Esophagus muscularis mucosa (tissue), 4 donors: Measurements from ENCODE around the gene TAS2R40. TPM values are rescaled to one million over a fixed set of nuclear protein-coding genes. Genes with fewer than 3 reads are reported as not detected.
A peak's percentile ranks its signal among the peaks of the same experiment; 100 is the strongest.
"Not testable (repeated sequence)": the region's sequence is repeated elsewhere in the genome, so short reads cannot be mapped to it uniquely, and the experiment has no call there.

Experiments used
- DNase-seq: peaks from one replicate; pipeline ENCODE4 v3.0.0-alpha.2; 2017; ENCODE audit errors: extremely low spot score
- H3K27ac ChIP-seq, 4 donors: fragments of 200-600 bp; sonication (generic); replicated peaks in 1 of 4; 1 replicate in 3 of 4; 2 replicates in 1 of 4; pipeline ENCODE4 v1.5.1; 2016 to 2019; ENCODE audit warnings: mild to moderate bottlenecking in 1 of 4
- H3K27me3 ChIP-seq, 4 donors: fragments of 200-600 bp; sonication (generic); one replicate each; pipeline versions ENCODE4 v1.5.1 to v1.6.0; 2016 to 2019
- H3K36me3 ChIP-seq, 4 donors: fragments of 200-600 bp; sonication (generic); one replicate each; pipeline ENCODE4 v1.5.1; 2016 to 2019
- H3K4me1 ChIP-seq, 4 donors: fragments of 200-600 bp; sonication (generic); one replicate each; pipeline ENCODE4 v1.5.1; 2016 to 2019
- H3K4me3 ChIP-seq, 4 donors: fragments of 200-600 bp; sonication (generic); 1 replicate in 2 of 4; 2 replicates in 2 of 4; pipeline ENCODE4 v1.5.1; 2016 to 2019; ENCODE audit warnings: mild to moderate bottlenecking in 4 of 4, moderate library complexity in 1 of 4
- H3K9me3 ChIP-seq, 4 donors: fragments of 200-600 bp; sonication (generic); 1 replicate in 3 of 4; 2 replicates in 1 of 4; pipeline ENCODE4 v1.5.1; 2016 to 2019
- CTCF ChIP-seq, 3 experiments: fragments of 200-600 bp in 2 of 3; fragments of 450-650 bp in 1 of 3; sonication (generic) in 2 of 3; IDR thresholded peaks; one replicate each; pipeline ENCODE4 v1.5.1; 2017 to 2019; ENCODE audit warnings: antibody characterized with exemption in 3 of 3, mild to moderate bottlenecking in 2 of 3, moderate library complexity in 1 of 3
- EP300 ChIP-seq: sonication (generic); formaldehyde crosslinking; IDR thresholded peaks from one replicate; pipeline ENCODE4 v1.6.1; 2017; ENCODE audit warnings: antibody characterized with exemption
- POLR2A ChIP-seq: fragments of 450-650 bp; IDR thresholded peaks from one replicate; pipeline ENCODE4 v1.6.1; 2017; ENCODE audit warnings: antibody characterized with exemption, moderate library complexity, mild to moderate bottlenecking, low read depth
- POLR2AphosphoS5 ChIP-seq, 2 donors: sonication (generic); formaldehyde crosslinking; IDR thresholded peaks; one replicate each; pipeline ENCODE4 v1.6.1; 2017; ENCODE audit warnings: antibody characterized with exemption in 2 of 2
- WGBS: methylation state at CpG from one replicate; pipeline ENCODE4 v1.1.5; 2018; 5-methylcytosine and 5-hydroxymethylcytosine counted together
- intact Hi-C: fragments of 100-400 bp; cut with DNase I; formaldehyde crosslinking; loops from one replicate; pipeline ENCODE4 v1.15.1; 2023
- total RNA-seq, 4 donors: library from RNA; depleted of rRNA; stranded (reverse); fragments of >200 nt; gene quantifications; one replicate each; pipeline versions ENCODE4 v1.1.0 to v1.2.1, GENCODE V29; 2016

The TAS2R40 gene
- total RNA-seq, 4 donors from 2014 or later: not detected

DNA sequence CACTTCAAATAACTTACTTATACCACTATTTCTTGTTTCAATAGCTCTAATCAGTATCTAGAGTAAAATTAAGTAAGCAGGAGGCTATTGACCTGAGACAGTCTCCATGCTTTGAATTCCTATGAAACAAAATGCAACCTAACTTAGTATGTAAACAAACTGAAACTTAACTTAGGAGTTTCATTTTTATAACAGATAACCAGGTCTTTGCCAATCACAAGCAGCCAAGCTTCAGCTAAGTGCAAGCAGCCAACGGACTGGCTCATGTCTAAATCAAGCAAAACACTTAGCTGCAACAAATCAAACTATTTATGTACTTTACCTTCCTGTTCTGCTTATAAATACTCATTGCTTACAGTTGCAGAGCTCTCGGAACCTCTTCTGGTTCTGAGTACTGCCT, 37.0 kb downstream of the TAS2R40 start:
- Histone ChIP-seq H3K36me3 (no peaks in the 10 kb centered on the region), H3K4me3 (no peak overlapping the region), H3K27ac (no peak overlapping the region), H3K9me3 (no peaks in the 10 kb centered on the region), H3K27me3 (no peaks in the 10 kb centered on the region), H3K4me1 (peaks cover 4 to 13% (median 6%) of the 10 kb centered on the region in 4 donors)
- DNase-seq: no peak
- WGBS: 63% methylated on average over 2 of the region's 2 CpGs
- no peak for TF ChIP-seq POLR2AphosphoS5 (IDR thresholded peaks at IDR 0.05)
- no peak for TF ChIP-seq CTCF (IDR thresholded peaks at IDR 0.05)
- no peak for TF ChIP-seq POLR2A
- TF ChIP-seq EP300: no peak
- intact Hi-C loops: no loop called here

- intact Hi-C loops: no loop called here
- Histone ChIP-seq H3K4me1 (peaks cover 11 to 22% (median 14%) of the 10 kb centered on the region in 4 donors), H3K4me3 (no peak overlapping the region), H3K27me3 (no peaks in the 10 kb centered on the region), H3K9me3 (no peaks in the 10 kb centered on the region), H3K36me3 (peaks cover 0 to under 1% (median 0%) of the 10 kb centered on the region in 4 donors), H3K27ac (no peak overlapping the region)
- no peak for DNase-seq
- WGBS: 90% methylated on average over 2 of the region's 2 CpGs
- no peak for TF ChIP-seq CTCF (IDR thresholded peaks at IDR 0.05)
- no peak for TF ChIP-seq POLR2AphosphoS5 (IDR thresholded peaks at IDR 0.05)
- no peak for TF ChIP-seq EP300
- no peak for TF ChIP-seq POLR2A
Observed at GRCh38 chr7:143259765-143260164, 37.9 kb downstream of the TAS2R40 start.

DNA sequence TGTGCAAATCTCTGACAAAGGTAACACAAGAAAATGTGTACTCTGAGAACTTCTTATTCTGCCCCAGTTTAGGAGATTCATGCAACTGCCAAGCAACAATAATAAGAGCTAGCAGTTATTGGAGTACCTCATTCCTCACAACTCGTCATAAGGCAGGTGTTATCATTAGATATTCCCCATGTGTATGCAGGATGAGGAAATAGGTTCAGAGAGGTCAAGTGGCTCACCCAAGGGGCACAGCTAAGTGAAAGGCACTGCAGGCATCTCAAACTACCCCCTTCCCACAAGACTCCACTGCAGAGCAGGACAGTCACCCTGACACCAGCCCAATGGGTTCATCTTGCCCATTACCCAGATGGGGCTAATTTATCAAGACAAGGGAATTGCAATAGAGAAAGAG, 40.1 kb downstream of the TAS2R40 start:
- no peak for TF ChIP-seq POLR2AphosphoS5 (IDR thresholded peaks at IDR 0.05)
- TF ChIP-seq EP300: no peak
- TF ChIP-seq CTCF (IDR thresholded peaks at IDR 0.05): no peak
- TF ChIP-seq POLR2A: no peak
- intact Hi-C loops: loop anchor here (2.0 kb wide), 1 partner anchor 27 kb away; the partner anchor contains the start of gene CASP2
- H3K36me3 ChIP-seq: peaks cover 0 to 9% (median 1%) of the 10 kb centered on the region in 4 donors
- H3K27me3 ChIP-seq: no peaks in the 10 kb centered on the region
- H3K27ac ChIP-seq: no peak overlapping the region
- H3K9me3 ChIP-seq: no peaks in the 10 kb centered on the region
- no peak overlapping the region for H3K4me3 ChIP-seq
- no peak for DNase-seq
- peaks cover 19 to 38% (median 25%) of the 10 kb centered on the region in 4 donors for H3K4me1 ChIP-seq
- WGBS: 87% methylated on average over 1 of the region's 1 CpG

GRCh38 chr7:143263266-143264195, 41.7 kb downstream of the TAS2R40 start, which contains the start of gene GSTK1:
GSTK1 (plus strand) TSS chr7:143263441; CDS start chr7:143263514, 73 bp downstream.
- WGBS: 2% methylated on average over 33 of the region's 48 CpGs
- Histone ChIP-seq H3K9me3 (no peaks in the 10 kb centered on the region), H3K27ac (peak within 1 kb of the TSS; percentile 82 to 86 (median 84)), H3K36me3 (peaks cover 11 to 26% (median 17%) of the 10 kb centered on the region in 4 donors), H3K4me3 (peak within 1 kb of the TSS; percentile 68 to 95 (median 78)), H3K27me3 (no peaks in the 10 kb centered on the region), H3K4me1 (peaks cover 19 to 38% (median 25%) of the 10 kb centered on the region in 4 donors)
- intact Hi-C loops: loop anchor here (2.0 kb wide), 1 partner anchor 25 kb away; the partner anchor contains the start of gene CASP2
- DNase-seq: peak; percentile 94
- peak; percentile 50 for TF ChIP-seq POLR2A
- TF ChIP-seq EP300: no peak
- peak; percentile 80 to 86 for TF ChIP-seq POLR2AphosphoS5 (IDR thresholded peaks at IDR 0.05)

- H3K27me3 ChIP-seq, DNase-seq, intact Hi-C loops, H3K9me3 ChIP-seq: not testable (repeated sequence)
- WGBS: 73% methylated on average over 15 of the region's 15 CpGs
- Histone ChIP-seq H3K4me3 (peak overlapping the region; percentile 68 to 95 (median 78)), H3K27ac (peak overlapping the region; percentile 82 to 86 (median 84)), H3K36me3 (peaks cover 17 to 32% (median 24%) of the 10 kb centered on the region in 4 donors), H3K4me1 (peaks cover 19 to 38% (median 25%) of the 10 kb centered on the region in 4 donors)
Observed at GRCh38 chr7:143264196-143264568, 42.3 kb downstream of the TAS2R40 start.
